ENCODE data around the gene WDR17.

WDR17 gene

DNA sequence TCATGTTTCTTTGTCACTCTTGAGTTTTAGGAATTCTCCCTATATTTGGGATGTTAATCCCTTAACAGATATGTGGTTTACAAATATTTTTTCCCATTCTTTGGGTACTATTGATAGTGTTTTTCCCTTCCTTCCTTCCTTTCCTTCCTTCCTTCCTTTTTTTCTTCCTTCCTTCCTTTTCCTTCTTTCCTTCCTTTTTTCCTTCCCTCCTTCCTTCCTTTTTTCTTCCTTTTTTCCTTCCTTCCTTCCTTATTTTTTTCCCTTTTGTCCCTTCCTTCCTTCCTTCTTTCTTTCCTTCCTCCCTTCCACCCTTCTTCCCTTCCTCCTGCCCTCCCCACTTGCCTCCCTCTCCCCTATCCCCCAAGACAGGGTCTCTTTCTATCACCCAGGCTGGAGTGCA is 42.1 kb downstream of the WDR17 start:
- Histone ChIP-seq H3K14ac (ENCODE audit: low read length) (no peak overlapping the region), H3K27ac (ENCODE audit: low read depth, low read length) (no peak overlapping the region), H3K4me2 (ENCODE audit: low read length) (no peak overlapping the region), H2BK5ac (ENCODE audit: low read depth, low read length, poor library complexity) (no peak overlapping the region), H2BK120ac (ENCODE audit: insufficient read depth, low read length, poor library complexity) (no peak overlapping the region), H4K91ac (ENCODE audit: low read depth, low read length) (no peak overlapping the region), H3K79me2 (ENCODE audit: control insufficient read depth, insufficient read depth, low read length, poor library complexity) (no peaks in the 10 kb centered on the region), H3K4ac (ENCODE audit: low read depth, low read length) (no peak overlapping the region), H2AFZ (ENCODE audit: insufficient read depth, low read length, poor library complexity) (no peak overlapping the region), H4K12ac (ENCODE audit: low read depth, low read length) (no peak overlapping the region), H3K9me3 (ENCODE audit: insufficient read depth, low read depth, low read length) (no peaks in the 10 kb centered on the region), H3K36me3 (ENCODE audit: control insufficient read depth in 1 of 2, insufficient read depth in 2 of 2, low read length in 2 of 2) (no peaks in the 10 kb centered on the region), H3K18ac (ENCODE audit: low read length) (no peak overlapping the region), H3K4me1 (ENCODE audit: control insufficient read depth in 1 of 2, insufficient read depth in 2 of 2, low read length in 2 of 2) (no peaks in the 10 kb centered on the region), H3K79me1 (ENCODE audit: low read length) (no peaks in the 10 kb centered on the region), H3K23ac (ENCODE audit: low read length) (no peak overlapping the region), H3K9ac (ENCODE audit: low read length) (no peak overlapping the region), H3K4me3 (ENCODE audit: low read depth, low read length) (no peak overlapping the region), H4K8ac (ENCODE audit: low read depth, low read length) (no peak overlapping the region), H2BK12ac (ENCODE audit: low read length) (no peak overlapping the region), H3K27me3 (ENCODE audit: insufficient read depth, low read length) (no peaks in the 10 kb centered on the region), H2AK5ac (ENCODE audit: low read length) (no peak overlapping the region)
- no peak for DNase-seq

DNA sequence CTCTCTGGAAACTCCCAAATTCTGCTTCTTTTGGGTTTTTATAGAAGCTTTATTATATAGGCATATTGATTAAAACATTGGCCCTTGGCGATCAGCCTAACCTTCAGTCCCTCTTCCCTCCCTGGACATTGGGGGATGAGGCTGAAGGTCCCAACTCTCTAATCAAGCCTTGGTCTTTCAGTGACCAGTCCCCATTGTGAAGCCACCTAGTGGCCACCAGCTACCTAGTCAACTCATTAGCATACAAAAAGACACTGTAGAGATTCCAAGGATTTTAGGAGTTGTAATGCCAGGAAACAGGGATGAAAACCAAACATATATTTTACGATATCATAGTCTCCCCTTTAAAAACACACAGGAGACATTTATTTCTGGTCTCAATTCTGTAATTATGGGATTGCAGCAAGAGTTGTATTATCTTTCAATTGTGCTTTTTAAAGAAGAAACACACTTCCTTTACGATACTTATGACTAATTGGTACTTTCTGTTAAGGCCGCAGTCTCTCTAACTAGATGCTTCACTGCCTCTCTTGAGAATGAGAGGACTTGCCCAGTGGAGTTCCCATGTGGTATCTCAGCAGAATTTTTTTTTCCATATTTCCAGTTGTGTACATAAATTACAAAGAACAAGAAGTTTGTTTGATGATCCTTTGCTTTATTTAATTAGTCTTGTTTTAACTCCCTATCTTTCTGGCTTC is 58.2 kb downstream of the WDR17 start:
- no peaks in the 10 kb centered on the region for H3K4me1 ChIP-seq (ENCODE audit: control insufficient read depth in 1 of 2, insufficient read depth in 2 of 2, low read length in 2 of 2)
- no peak overlapping the region for H2BK120ac ChIP-seq (ENCODE audit: insufficient read depth, low read length, poor library complexity)
- H3K27ac ChIP-seq (ENCODE audit: low read depth, low read length): no peak overlapping the region
- no peaks in the 10 kb centered on the region for H3K36me3 ChIP-seq (ENCODE audit: control insufficient read depth in 1 of 2, insufficient read depth in 2 of 2, low read length in 2 of 2)
- no peak overlapping the region for H4K8ac ChIP-seq (ENCODE audit: low read depth, low read length)
- no peak overlapping the region for H3K23ac ChIP-seq (ENCODE audit: low read length)
- no peak overlapping the region for H2AK5ac ChIP-seq (ENCODE audit: low read length)
- no CpG with 5 or more reads among the region's 4 CpGs for WGBS (ENCODE audit: extremely low coverage, insufficient coverage, insufficient read length)
- no peaks in the 10 kb centered on the region for H3K9me3 ChIP-seq (ENCODE audit: insufficient read depth, low read depth, low read length)
- no peak overlapping the region for H3K4me2 ChIP-seq (ENCODE audit: low read length)
- no peak overlapping the region for H4K12ac ChIP-seq (ENCODE audit: low read depth, low read length)
- H3K27me3 ChIP-seq (ENCODE audit: insufficient read depth, low read length): no peaks in the 10 kb centered on the region
- H3K14ac ChIP-seq (ENCODE audit: low read length): no peak overlapping the region
- H3K9ac ChIP-seq (ENCODE audit: low read length): no peak overlapping the region
- no peak overlapping the region for H2AFZ ChIP-seq (ENCODE audit: insufficient read depth, low read length, poor library complexity)
- H3K79me1 ChIP-seq (ENCODE audit: low read length): no peaks in the 10 kb centered on the region
- H3K18ac ChIP-seq (ENCODE audit: low read length): no peak overlapping the region
- peak; percentile 10 to 56 for DNase-seq
- H3K4me3 ChIP-seq (ENCODE audit: low read depth, low read length): no peak overlapping the region
- no peak overlapping the region for H3K4ac ChIP-seq (ENCODE audit: low read depth, low read length)
- no peak overlapping the region for H2BK12ac ChIP-seq (ENCODE audit: low read length)
- no peaks in the 10 kb centered on the region for H3K79me2 ChIP-seq (ENCODE audit: control insufficient read depth, insufficient read depth, low read length, poor library complexity)
- H4K91ac ChIP-seq (ENCODE audit: low read depth, low read length): no peak overlapping the region
- no peak overlapping the region for H2BK5ac ChIP-seq (ENCODE audit: low read depth, low read length, poor library complexity)

- H2BK12ac ChIP-seq (ENCODE audit: low read length): no peak overlapping the region
- DNase-seq: peak; percentile 2 to 60
- no peak overlapping the region for H2BK120ac ChIP-seq (ENCODE audit: insufficient read depth, low read length, poor library complexity)
- no peaks in the 10 kb centered on the region for H3K79me2 ChIP-seq (ENCODE audit: control insufficient read depth, insufficient read depth, low read length, poor library complexity)
- H2AFZ ChIP-seq (ENCODE audit: insufficient read depth, low read length, poor library complexity): no peak overlapping the region
- H3K4ac ChIP-seq (ENCODE audit: low read depth, low read length): no peak overlapping the region
- no peak overlapping the region for H3K9ac ChIP-seq (ENCODE audit: low read length)
- no peaks in the 10 kb centered on the region for H3K36me3 ChIP-seq (ENCODE audit: control insufficient read depth in 1 of 2, insufficient read depth in 2 of 2, low read length in 2 of 2)
- no peak overlapping the region for H3K23ac ChIP-seq (ENCODE audit: low read length)
- no peak overlapping the region for H3K4me3 ChIP-seq (ENCODE audit: low read depth, low read length)
- H2AK5ac ChIP-seq (ENCODE audit: low read length): no peak overlapping the region
- H3K79me1 ChIP-seq (ENCODE audit: low read length): no peaks in the 10 kb centered on the region
- H3K9me3 ChIP-seq (ENCODE audit: insufficient read depth, low read depth, low read length): no peaks in the 10 kb centered on the region
- H4K91ac ChIP-seq (ENCODE audit: low read depth, low read length): no peak overlapping the region
- H3K14ac ChIP-seq (ENCODE audit: low read length): no peak overlapping the region
- no peak overlapping the region for H3K4me2 ChIP-seq (ENCODE audit: low read length)
- H4K12ac ChIP-seq (ENCODE audit: low read depth, low read length): no peak overlapping the region
- no peak overlapping the region for H2BK5ac ChIP-seq (ENCODE audit: low read depth, low read length, poor library complexity)
- H3K18ac ChIP-seq (ENCODE audit: low read length): no peak overlapping the region
- H3K4me1 ChIP-seq (ENCODE audit: control insufficient read depth in 1 of 2, insufficient read depth in 2 of 2, low read length in 2 of 2): no peaks in the 10 kb centered on the region
- no peak overlapping the region for H3K27ac ChIP-seq (ENCODE audit: low read depth, low read length)
- no peak overlapping the region for H4K8ac ChIP-seq (ENCODE audit: low read depth, low read length)
- H3K27me3 ChIP-seq (ENCODE audit: insufficient read depth, low read length): no peaks in the 10 kb centered on the region
- WGBS (ENCODE audit: extremely low coverage, insufficient coverage, insufficient read length): no CpG with 5 or more reads among the region's 4 CpGs
Measured at GRCh38 chr4:176125063-176125462, 59.4 kb downstream of the WDR17 start.

- no peak overlapping the region for H2AK5ac ChIP-seq (ENCODE audit: low read length)
- H3K4me2 ChIP-seq (ENCODE audit: low read length): no peak overlapping the region
Measured at GRCh38 chr4:176134670-176135069, 69.0 kb downstream of the WDR17 start.

More at GRCh38 chr4:176134670-176135069, 69.0 kb downstream of the WDR17 start:
- no CpG with 5 or more reads among the region's 2 CpGs for WGBS (ENCODE audit: extremely low coverage, insufficient coverage, insufficient read length)
- H3K18ac ChIP-seq (ENCODE audit: low read length): no peak overlapping the region
- H3K27ac ChIP-seq (ENCODE audit: low read depth, low read length): no peak overlapping the region
- H2BK120ac ChIP-seq (ENCODE audit: insufficient read depth, low read length, poor library complexity): no peak overlapping the region
- H4K91ac ChIP-seq (ENCODE audit: low read depth, low read length): no peak overlapping the region
- no peak overlapping the region for H4K8ac ChIP-seq (ENCODE audit: low read depth, low read length)
- H3K4me3 ChIP-seq (ENCODE audit: low read depth, low read length): no peak overlapping the region
- DNase-seq: no peak
- H3K4me1 ChIP-seq (ENCODE audit: control insufficient read depth in 1 of 2, insufficient read depth in 2 of 2, low read length in 2 of 2): no peaks in the 10 kb centered on the region
- no peak overlapping the region for H3K4ac ChIP-seq (ENCODE audit: low read depth, low read length)
- no peaks in the 10 kb centered on the region for H3K79me1 ChIP-seq (ENCODE audit: low read length)
- H3K14ac ChIP-seq (ENCODE audit: low read length): no peak overlapping the region
- H3K9ac ChIP-seq (ENCODE audit: low read length): no peak overlapping the region
- no peak overlapping the region for H2AFZ ChIP-seq (ENCODE audit: insufficient read depth, low read length, poor library complexity)
- no peak overlapping the region for H3K23ac ChIP-seq (ENCODE audit: low read length)
- no peaks in the 10 kb centered on the region for H3K36me3 ChIP-seq (ENCODE audit: control insufficient read depth in 1 of 2, insufficient read depth in 2 of 2, low read length in 2 of 2)
- no peak overlapping the region for H4K12ac ChIP-seq (ENCODE audit: low read depth, low read length)
- no peak overlapping the region for H2BK5ac ChIP-seq (ENCODE audit: low read depth, low read length, poor library complexity)
- no peak overlapping the region for H2BK12ac ChIP-seq (ENCODE audit: low read length)
- no peaks in the 10 kb centered on the region for H3K79me2 ChIP-seq (ENCODE audit: control insufficient read depth, insufficient read depth, low read length, poor library complexity)
- no peaks in the 10 kb centered on the region for H3K27me3 ChIP-seq (ENCODE audit: insufficient read depth, low read length)
- no peaks in the 10 kb centered on the region for H3K9me3 ChIP-seq (ENCODE audit: insufficient read depth, low read depth, low read length)
